WTC11 (cell line): Measurements from ENCODE around the gene TMC8. TPM values are rescaled to one million over a fixed set of nuclear protein-coding genes. Genes with fewer than 3 reads are reported as not detected.

Experiments
- ATAC-seq: fragments of 200-7000 bp; cut with Tn5 transposase; 2 replicates; pipeline ENCODE4 v1.10.0; 2021; ENCODE audit warnings: mild to moderate bottlenecking, moderate library complexity
- CTCF ChIA-PET: fragments of 300-600 bp; sonication (Branson Sonifier 250); formaldehyde crosslinking; loops from one replicate; lab custom pipeline; 2021; ENCODE audit warnings: antibody characterized with exemption; lab: Charles Lee
- POLR2A ChIA-PET: fragments of 350-600 bp; sonication (Branson Sonifier 250); formaldehyde crosslinking; loops from one replicate; lab custom pipeline; 2021; ENCODE audit warnings: antibody characterized with exemption; lab: Charles Lee
- DNase-seq: peaks from one replicate; pipeline ENCODE4 v3.0.0; 2021; ENCODE audit warnings: low spot score
- H3K27ac Mint-ChIP-seq: 2 replicates; pipeline ENCODE4 v1.8.0; 2021; ENCODE audit warnings: mixed read lengths
- H3K27me3 Mint-ChIP-seq: 2 replicates; pipeline ENCODE4 v1.8.0; 2021; ENCODE audit warnings: low read depth, mild to moderate bottlenecking, moderate library complexity, mixed read lengths
- H3K36me3 Mint-ChIP-seq: 2 replicates; pipeline ENCODE4 v1.8.0; 2021; ENCODE audit warnings: mixed read lengths
- H3K4me1 Mint-ChIP-seq: 2 replicates; pipeline ENCODE4 v1.8.0; 2022; ENCODE audit warnings: mixed read lengths
- H3K4me3 Mint-ChIP-seq: 2 replicates; pipeline ENCODE4 v1.8.0; 2021; ENCODE audit warnings: mild to moderate bottlenecking, moderate library complexity, mixed read lengths
- H3K9me3 Mint-ChIP-seq: 2 replicates; pipeline ENCODE4 v1.8.0; 2021; ENCODE audit warnings: mixed read lengths
- ETV6 ChIP-seq: sonication (generic); formaldehyde crosslinking; IDR thresholded peaks from 2 replicates; pipeline ENCODE4 v1.8.1; 2022; ENCODE audit warnings: mild to moderate bottlenecking, missing genetic modification reagents
- GTF2I ChIP-seq: fragments of 250-450 bp; sonication (Bioruptor Pico); conservative IDR thresholded peaks from 2 replicates; pipeline ENCODE4 v1.4.0; 2021; ENCODE audit warnings: mild to moderate bottlenecking
- NR3C1 ChIP-seq: sonication (generic); formaldehyde crosslinking; conservative IDR thresholded peaks from 2 replicates; pipeline ENCODE4 v1.8.1; 2023; ENCODE audit warnings: low read depth, mild to moderate bottlenecking, missing genetic modification reagents
- OVOL2 ChIP-seq: fragments of 250-450 bp; sonication (Bioruptor Pico); IDR thresholded peaks from 2 replicates; pipeline ENCODE4 v1.9.0; 2021; ENCODE audit warnings: mild to moderate bottlenecking, borderline replicate concordance
- RELA ChIP-seq: sonication (generic); formaldehyde crosslinking; IDR thresholded peaks from 2 replicates; pipeline ENCODE4 v1.8.1; 2022; ENCODE audit warnings: missing genetic modification reagents, mild to moderate bottlenecking, borderline replicate concordance
- TCF7 ChIP-seq: sonication (generic); formaldehyde crosslinking; IDR thresholded peaks from 2 replicates; pipeline ENCODE4 v1.8.0; 2022; ENCODE audit warnings: mild to moderate bottlenecking, low read depth, missing genetic modification reagents, moderate library complexity
- ZNF138 ChIP-seq: sonication (generic); formaldehyde crosslinking; conservative IDR thresholded peaks from 2 replicates; pipeline ENCODE4 v1.8.1; 2022; ENCODE audit warnings: mild to moderate bottlenecking, moderate library complexity, missing genetic modification reagents
- ZNF317 ChIP-seq: sonication (generic); formaldehyde crosslinking; IDR thresholded peaks from 2 replicates; pipeline ENCODE4 v1.8.1; 2023; ENCODE audit warnings: low read depth, mild to moderate bottlenecking, moderate library complexity, missing genetic modification reagents, borderline replicate concordance
- total RNA-seq: library from RNA; stranded (reverse); gene quantifications from 3 replicates; pipeline ENCODE4 v1.2.3, GENCODE V29; 2021
- TF ChIP-seq, protein P1 (sequence below): fragments of 250-450 bp; sonication (Bioruptor Pico); IDR thresholded peaks from 2 replicates; pipeline ENCODE4 v1.9.0; 2021; ENCODE audit warnings: mild to moderate bottlenecking
- TF ChIP-seq, protein P2 (sequence below): fragments of 250-450 bp; sonication (Bioruptor Pico); IDR thresholded peaks from 2 replicates; pipeline ENCODE4 v2.1.2; 2022; ENCODE audit warnings: mild to moderate bottlenecking, moderate library complexity
- TF ChIP-seq, protein P3 (sequence below): sonication (generic); formaldehyde crosslinking; IDR thresholded peaks from 2 replicates; pipeline ENCODE4 v1.8.0; 2023; ENCODE audit warnings: missing genetic modification reagents
- TF ChIP-seq, protein P4 (sequence below): sonication (generic); formaldehyde crosslinking; IDR thresholded peaks from 2 replicates; pipeline ENCODE4 v1.8.1; 2023; ENCODE audit warnings: mild to moderate bottlenecking, missing genetic modification reagents, borderline replicate concordance

TMC8 gene
- total RNA-seq, 1 experiment from 2014 or later = 3.7 TPM

DNA sequence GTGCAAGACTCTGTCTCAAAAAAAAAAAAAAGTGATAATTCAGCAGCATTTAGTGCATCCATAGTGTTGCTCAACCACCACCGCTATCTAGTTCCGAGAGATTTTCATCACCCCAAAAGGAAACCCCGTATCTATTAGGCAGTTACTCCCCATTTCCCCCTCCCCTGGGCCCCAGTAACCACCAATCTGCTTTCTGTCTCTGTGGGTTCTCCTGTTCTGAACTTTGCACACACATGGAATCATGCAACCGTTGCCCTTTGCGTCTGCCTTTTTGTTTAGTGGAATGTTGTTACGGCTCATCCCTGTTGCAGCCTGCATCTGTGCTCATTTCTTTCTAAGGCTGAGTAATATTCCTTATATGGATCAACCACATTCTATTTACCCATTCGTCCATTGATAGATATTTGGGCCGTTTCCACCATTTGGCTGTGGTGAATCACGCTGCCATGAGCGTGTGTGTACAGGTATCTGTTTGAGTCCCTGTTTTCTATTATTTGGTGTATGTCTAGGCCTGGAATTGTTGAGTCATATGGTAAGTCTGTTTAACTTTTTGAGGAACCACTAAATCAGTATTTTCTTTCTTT is 29.1 kb downstream of the TMC8 start:
- DNase-seq (no peak), ATAC-seq (no peak)
- CTCF ChIA-PET = interaction anchor here (1.6 kb wide), 1 partner anchor 17 kb away, joined by 8 read pairs; no protein-coding TSS in a partner anchor
- H3K4me1 Mint-ChIP-seq = no peaks in the 10 kb centered on the region
- H3K9me3 Mint-ChIP-seq = no peaks in the 10 kb centered on the region
- peak overlapping the region; percentile 1; the same call in 1 of the 2 replicates for H3K27ac Mint-ChIP-seq
- H3K4me3 Mint-ChIP-seq = no peak overlapping the region
- H3K27me3 Mint-ChIP-seq = no peaks in the 10 kb centered on the region
- POLR2A ChIA-PET = no interaction called here
- no peaks in the 10 kb centered on the region for H3K36me3 Mint-ChIP-seq
- TF ChIP-seq, protein P1, sequence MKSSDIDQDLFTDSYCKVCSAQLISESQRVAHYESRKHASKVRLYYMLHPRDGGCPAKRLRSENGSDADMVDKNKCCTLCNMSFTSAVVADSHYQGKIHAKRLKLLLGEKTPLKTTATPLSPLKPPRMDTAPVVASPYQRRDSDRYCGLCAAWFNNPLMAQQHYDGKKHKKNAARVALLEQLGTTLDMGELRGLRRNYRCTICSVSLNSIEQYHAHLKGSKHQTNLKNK (CRISPR knock-in tag) = no peak
- TF ChIP-seq, protein P2, sequence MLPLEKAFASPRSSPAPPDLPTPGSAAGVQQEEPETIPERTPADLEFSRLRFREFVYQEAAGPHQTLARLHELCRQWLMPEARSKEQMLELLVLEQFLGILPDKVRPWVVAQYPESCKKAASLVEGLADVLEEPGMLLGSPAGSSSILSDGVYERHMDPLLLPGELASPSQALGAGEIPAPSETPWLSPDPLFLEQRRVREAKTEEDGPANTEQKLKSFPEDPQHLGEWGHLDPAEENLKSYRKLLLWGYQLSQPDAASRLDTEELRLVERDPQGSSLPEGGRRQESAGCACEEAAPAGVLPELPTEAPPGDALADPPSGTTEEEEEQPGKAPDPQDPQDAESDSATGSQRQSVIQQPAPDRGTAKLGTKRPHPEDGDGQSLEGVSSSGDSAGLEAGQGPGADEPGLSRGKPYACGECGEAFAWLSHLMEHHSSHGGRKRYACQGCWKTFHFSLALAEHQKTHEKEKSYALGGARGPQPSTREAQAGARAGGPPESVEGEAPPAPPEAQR (CRISPR knock-in tag) = no peak
- no peak for TF ChIP-seq ZNF317 (CRISPR knock-in tag)

DNA sequence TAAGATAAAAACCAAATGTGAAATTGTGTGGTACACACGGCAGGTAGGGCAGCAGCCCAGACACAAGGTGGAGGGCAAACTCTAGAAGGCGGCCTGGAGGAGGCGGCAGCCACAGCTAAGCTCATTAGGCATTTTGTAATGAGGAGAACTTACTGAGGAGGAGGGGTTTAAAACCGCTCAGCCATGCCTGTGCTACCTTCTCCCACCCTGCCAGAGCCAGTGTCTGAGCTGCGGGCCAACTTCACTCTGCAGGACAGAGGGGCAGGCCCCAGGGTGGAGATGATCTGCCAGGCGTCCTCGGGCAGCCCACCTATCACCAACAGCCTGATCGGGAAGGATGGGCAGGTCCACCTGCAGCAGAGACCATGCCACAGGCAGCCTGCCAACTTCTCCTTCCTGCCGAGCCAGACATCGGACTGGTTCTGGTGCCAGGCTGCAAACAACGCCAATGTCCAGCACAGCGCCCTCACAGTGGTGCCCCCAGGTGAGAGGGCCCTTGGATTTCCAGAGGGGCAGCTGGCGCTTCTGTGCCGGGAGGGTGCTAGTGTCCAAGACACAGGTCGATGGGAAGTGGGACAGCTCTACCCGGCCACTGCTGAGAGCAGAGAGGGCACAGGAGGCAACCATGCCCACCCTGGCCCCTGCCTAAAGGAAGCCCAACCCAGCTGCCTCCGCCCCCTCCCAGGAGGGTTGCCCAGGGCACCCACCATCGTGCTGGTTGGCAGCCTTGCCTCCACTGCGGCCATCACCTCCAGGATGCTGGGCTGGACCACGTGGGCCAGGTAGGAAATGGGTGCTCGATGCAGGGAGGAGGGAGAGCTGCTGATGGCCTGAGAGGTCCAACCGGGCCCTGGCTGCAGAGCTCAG is 33.5 kb downstream of the TMC8 start:
- DNase-seq (no peak), ATAC-seq (no peak)
- no peak for TF ChIP-seq TCF7
- TF ChIP-seq GTF2I (CRISPR knock-in tag) = no peak
- TF ChIP-seq ETV6 = no peak
- TF ChIP-seq ZNF138 (CRISPR knock-in tag) = no peak
- Mint-ChIP-seq H3K27ac (no peak overlapping the region), H3K36me3 (no peaks in the 10 kb centered on the region), H3K9me3 (no peaks in the 10 kb centered on the region), H3K4me1 (peaks cover 8% of the 10 kb centered on the region; the same call in 1 of the 2 replicates), H3K27me3 (no peaks in the 10 kb centered on the region), H3K4me3 (no peak overlapping the region)
- ChIA-PET CTCF (interaction anchor here (0.6 to 1.2 kb wide), 6 partner anchors 11 to 48 kb away, joined by 3 to 4 read pairs (median 3); partner anchors contain the start of genes AFMID and TK1), POLR2A (no interaction called here)

DNA sequence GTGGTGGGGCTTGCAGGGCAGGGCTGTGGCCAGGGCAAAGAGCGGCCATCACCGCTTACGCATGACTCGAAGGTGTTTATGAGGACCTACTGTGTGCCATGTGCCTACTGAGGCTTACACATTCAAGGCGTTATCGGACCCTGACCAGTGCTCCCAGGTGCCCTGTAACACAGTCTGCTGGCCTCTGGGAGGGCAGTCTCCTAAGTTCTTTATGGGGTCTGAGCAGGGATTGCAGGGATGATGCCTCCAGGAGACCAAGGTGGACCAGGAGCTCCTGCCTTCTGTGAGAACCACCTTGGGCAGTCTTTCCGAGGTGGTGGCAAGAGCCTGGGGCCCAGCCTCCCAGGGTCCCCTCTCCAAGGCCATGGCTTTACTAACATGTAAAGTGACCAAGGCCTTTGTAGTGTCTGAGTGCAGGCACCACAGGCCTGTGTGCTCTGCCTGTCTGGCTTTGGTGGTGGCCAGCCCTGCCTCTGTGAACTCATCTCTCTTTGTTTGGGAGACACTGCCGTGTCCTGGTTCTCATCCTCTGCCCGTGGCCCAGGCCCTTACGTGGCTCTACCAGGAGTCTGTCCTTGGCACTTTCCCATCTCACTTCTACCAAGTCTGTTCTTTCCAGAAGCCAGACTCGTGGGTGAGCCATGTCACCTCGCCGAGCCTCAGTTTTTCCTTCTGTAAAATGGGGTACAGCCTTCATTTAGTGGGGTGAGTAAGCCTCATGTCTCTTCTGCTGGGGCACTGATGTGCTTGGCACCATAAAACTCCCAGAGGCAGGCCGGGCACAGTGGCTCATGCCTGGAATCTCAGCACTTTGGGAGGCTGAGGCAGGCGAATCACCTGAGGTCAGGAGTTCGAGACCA is 34.4 kb downstream of the TMC8 start:
- H3K36me3 Mint-ChIP-seq = no peaks in the 10 kb centered on the region
- H3K9me3 Mint-ChIP-seq = no peaks in the 10 kb centered on the region
- ChIA-PET CTCF (interaction anchor here (1.0 kb wide), 1 partner anchor 22 kb away, joined by 3 read pairs; the partner anchor contains the start of genes AFMID and TK1), POLR2A (no interaction called here)
- H3K4me1 Mint-ChIP-seq = peaks cover 14% of the 10 kb centered on the region
- TF ChIP-seq, protein P3, sequence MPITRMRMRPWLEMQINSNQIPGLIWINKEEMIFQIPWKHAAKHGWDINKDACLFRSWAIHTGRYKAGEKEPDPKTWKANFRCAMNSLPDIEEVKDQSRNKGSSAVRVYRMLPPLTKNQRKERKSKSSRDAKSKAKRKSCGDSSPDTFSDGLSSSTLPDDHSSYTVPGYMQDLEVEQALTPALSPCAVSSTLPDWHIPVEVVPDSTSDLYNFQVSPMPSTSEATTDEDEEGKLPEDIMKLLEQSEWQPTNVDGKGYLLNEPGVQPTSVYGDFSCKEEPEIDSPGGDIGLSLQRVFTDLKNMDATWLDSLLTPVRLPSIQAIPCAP (CRISPR knock-in tag) = no peak
- TF ChIP-seq OVOL2 (no peak), RELA (CRISPR knock-in tag) (no peak), NR3C1 (no peak)
- TF ChIP-seq, protein P4, sequence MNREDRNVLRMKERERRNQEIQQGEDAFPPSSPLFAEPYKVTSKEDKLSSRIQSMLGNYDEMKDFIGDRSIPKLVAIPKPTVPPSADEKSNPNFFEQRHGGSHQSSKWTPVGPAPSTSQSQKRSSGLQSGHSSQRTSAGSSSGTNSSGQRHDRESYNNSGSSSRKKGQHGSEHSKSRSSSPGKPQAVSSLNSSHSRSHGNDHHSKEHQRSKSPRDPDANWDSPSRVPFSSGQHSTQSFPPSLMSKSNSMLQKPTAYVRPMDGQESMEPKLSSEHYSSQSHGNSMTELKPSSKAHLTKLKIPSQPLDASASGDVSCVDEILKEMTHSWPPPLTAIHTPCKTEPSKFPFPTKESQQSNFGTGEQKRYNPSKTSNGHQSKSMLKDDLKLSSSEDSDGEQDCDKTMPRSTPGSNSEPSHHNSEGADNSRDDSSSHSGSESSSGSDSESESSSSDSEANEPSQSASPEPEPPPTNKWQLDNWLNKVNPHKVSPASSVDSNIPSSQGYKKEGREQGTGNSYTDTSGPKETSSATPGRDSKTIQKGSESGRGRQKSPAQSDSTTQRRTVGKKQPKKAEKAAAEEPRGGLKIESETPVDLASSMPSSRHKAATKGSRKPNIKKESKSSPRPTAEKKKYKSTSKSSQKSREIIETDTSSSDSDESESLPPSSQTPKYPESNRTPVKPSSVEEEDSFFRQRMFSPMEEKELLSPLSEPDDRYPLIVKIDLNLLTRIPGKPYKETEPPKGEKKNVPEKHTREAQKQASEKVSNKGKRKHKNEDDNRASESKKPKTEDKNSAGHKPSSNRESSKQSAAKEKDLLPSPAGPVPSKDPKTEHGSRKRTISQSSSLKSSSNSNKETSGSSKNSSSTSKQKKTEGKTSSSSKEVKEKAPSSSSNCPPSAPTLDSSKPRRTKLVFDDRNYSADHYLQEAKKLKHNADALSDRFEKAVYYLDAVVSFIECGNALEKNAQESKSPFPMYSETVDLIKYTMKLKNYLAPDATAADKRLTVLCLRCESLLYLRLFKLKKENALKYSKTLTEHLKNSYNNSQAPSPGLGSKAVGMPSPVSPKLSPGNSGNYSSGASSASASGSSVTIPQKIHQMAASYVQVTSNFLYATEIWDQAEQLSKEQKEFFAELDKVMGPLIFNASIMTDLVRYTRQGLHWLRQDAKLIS (CRISPR knock-in tag) = no peak
- H3K27ac Mint-ChIP-seq = no peak overlapping the region
- DNase-seq (no peak), ATAC-seq (no peak)
- H3K4me3 Mint-ChIP-seq = no peak overlapping the region
- no peaks in the 10 kb centered on the region for H3K27me3 Mint-ChIP-seq
